ENCODE data around the gene MIA. TPM values are rescaled to one million over a fixed set of nuclear protein-coding genes. Genes with fewer than 3 reads are reported as not detected.

MIA gene
- total RNA-seq, 1 experiment from 2014 or later = not detected

DNA sequence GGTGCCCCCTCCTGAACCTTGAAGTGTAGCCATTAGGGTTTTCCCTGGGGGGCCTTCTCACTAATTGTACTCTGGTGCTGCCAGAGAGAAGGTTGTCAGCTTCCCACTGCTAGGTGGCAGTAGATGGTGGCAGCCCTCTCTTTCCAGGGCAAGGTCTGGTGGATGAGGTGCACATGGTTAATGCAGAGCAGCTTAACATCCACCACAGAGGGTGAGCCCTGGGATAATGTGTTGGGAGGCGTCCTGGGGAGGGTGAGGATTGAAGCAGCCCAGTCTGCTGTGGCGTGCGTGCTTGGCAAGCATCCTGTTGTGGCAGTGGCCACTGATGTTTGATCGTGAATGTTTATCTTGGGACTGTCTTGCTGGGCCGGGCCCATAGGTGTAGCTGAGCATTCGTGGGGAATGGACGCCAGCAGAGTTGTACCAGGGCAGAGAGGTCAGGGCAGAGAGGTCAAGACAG lies 29.5 kb downstream of the MIA start:
- Histone ChIP-seq H2BK20ac (ENCODE audit: low read depth, low read length, poor library complexity, severe bottlenecking) (no peak overlapping the region), H3K79me1 (ENCODE audit: insufficient read depth, low read depth, low read length, poor library complexity, severe bottlenecking) (peaks cover 8% of the 10 kb centered on the region), H4K8ac (replicated peaks; ENCODE audit: insufficient read length, low read depth, low read length) (no peak overlapping the region), H2BK5ac (ENCODE audit: insufficient read length, low read length) (no peak overlapping the region), H3K27ac (ENCODE audit: insufficient read length, low read depth, low read length) (no peak overlapping the region), H3K27me3 (ENCODE audit: insufficient read depth, low read length) (no peaks in the 10 kb centered on the region), H3K4me1 (ENCODE audit: insufficient read depth, low read length) (peaks cover 15% of the 10 kb centered on the region), H4K20me1 (ENCODE audit: control insufficient read depth, insufficient read depth, insufficient read length) (peaks cover 4% of the 10 kb centered on the region), H3K18ac (ENCODE audit: insufficient read length, low read depth, low read length) (no peak overlapping the region), H3K14ac (ENCODE audit: insufficient read depth, low read length) (no peak overlapping the region), H2BK15ac (ENCODE audit: low read depth, low read length) (no peak overlapping the region), H3T11ph (ENCODE audit: low read length) (no peak overlapping the region), H3K9me3 (ENCODE audit: control insufficient read depth, low read depth, low read length) (no peaks in the 10 kb centered on the region), H3K4ac (ENCODE audit: low read depth, low read length) (no peak overlapping the region), H2BK120ac (ENCODE audit: low read depth, low read length, poor library complexity, severe bottlenecking) (no peak overlapping the region), H3K79me2 (ENCODE audit: insufficient read depth, low read length) (peaks cover 20% of the 10 kb centered on the region; the same call in 1 of the 2 replicates), H3K4me2 (ENCODE audit: insufficient read depth, insufficient read length, low read length) (no peak overlapping the region), H4K5ac (ENCODE audit: insufficient read length, low read depth, low read length) (no peak overlapping the region), H2BK12ac (ENCODE audit: insufficient read length, low read depth, low read length) (no peak overlapping the region), H4K91ac (ENCODE audit: insufficient read length, low read depth, low read length) (no peak overlapping the region), H3K23ac (ENCODE audit: insufficient read length, low read depth, low read length) (no peak overlapping the region), H3K23me2 (ENCODE audit: insufficient read length, low read depth, low read length, poor library complexity, severe bottlenecking) (peaks cover 5% of the 10 kb centered on the region), H3K56ac (ENCODE audit: insufficient read length, low read depth, low read length) (no peak overlapping the region), H2AFZ (ENCODE audit: low read length) (no peak overlapping the region), H2AK5ac (ENCODE audit: insufficient read length, low read length) (no peak overlapping the region), H3K9ac (ENCODE audit: extremely low read depth, insufficient read length, low read length) (no peak overlapping the region)
- WGBS (ENCODE audit: extremely low coverage, insufficient read length, low lambda C conversion rate) = no CpG with 5 or more reads among the region's 7 CpGs
- Mint-ChIP-seq H3K9me3 (no peaks in the 10 kb centered on the region; a peak in 2 of 5 replicates), H3K36me3 (ENCODE audit: insufficient read depth in 1 of 3, low read depth in 3 of 3) (peaks cover 32 to 74% (median 58%) of the 10 kb centered on the region in 3 experiments; a peak in 6 of 7 replicates), H3K27ac (peak overlapping the region; percentile 36 to 74 (median 48); a peak in 4 of 7 replicates), H3K27me3 (ENCODE audit: low read depth) (peaks cover 2% of the 10 kb centered on the region), H3K4me3 (0 out of 5 replicates have a peak overlapping the region, but pooled peaks of 1 of the 2 experiments have one; percentile 40), H3K4me1 (peaks cover 65 to 78% of the 10 kb centered on the region in 2 experiments)
- TF ChIP-seq, protein P1, sequence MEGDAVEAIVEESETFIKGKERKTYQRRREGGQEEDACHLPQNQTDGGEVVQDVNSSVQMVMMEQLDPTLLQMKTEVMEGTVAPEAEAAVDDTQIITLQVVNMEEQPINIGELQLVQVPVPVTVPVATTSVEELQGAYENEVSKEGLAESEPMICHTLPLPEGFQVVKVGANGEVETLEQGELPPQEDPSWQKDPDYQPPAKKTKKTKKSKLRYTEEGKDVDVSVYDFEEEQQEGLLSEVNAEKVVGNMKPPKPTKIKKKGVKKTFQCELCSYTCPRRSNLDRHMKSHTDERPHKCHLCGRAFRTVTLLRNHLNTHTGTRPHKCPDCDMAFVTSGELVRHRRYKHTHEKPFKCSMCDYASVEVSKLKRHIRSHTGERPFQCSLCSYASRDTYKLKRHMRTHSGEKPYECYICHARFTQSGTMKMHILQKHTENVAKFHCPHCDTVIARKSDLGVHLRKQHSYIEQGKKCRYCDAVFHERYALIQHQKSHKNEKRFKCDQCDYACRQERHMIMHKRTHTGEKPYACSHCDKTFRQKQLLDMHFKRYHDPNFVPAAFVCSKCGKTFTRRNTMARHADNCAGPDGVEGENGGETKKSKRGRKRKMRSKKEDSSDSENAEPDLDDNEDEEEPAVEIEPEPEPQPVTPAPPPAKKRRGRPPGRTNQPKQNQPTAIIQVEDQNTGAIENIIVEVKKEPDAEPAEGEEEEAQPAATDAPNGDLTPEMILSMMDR (conservative IDR thresholded peaks at IDR 0.05) = no peak
- no peak for DNase-seq
